Measurements from ENCODE around the gene ZNF839.
"Not testable (repeated sequence)": the region's sequence is repeated elsewhere in the genome, so short reads cannot be mapped to it uniquely, and the experiment has no call there.

ZNF839 gene

GRCh38 chr14:102342238-102342637, 22.7 kb downstream of the ZNF839 start:
- DNase-seq = no peak

- no peak for DNase-seq
Observed at GRCh38 chr14:102344084-102344483, 24.5 kb downstream of the ZNF839 start.

DNA sequence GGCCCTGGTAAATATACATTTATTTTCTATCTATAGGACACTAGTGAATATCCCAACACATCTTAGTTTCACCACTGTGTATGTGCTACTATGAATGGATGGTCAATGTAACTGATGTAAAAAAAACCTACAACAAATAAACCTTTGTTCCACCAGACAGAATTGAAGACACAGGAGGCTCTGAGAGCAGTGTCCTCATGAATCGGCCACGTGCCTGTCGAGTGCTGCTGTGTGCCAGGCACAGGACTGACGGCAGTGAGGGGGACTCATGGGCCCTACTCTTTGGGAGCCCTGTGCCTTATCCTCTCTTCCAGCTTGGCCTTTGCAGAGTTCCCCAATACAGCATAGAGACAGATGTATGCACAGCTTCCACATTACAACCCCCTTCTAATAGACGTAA, 24.9 kb downstream of the ZNF839 start:
- no peak for DNase-seq

DNA sequence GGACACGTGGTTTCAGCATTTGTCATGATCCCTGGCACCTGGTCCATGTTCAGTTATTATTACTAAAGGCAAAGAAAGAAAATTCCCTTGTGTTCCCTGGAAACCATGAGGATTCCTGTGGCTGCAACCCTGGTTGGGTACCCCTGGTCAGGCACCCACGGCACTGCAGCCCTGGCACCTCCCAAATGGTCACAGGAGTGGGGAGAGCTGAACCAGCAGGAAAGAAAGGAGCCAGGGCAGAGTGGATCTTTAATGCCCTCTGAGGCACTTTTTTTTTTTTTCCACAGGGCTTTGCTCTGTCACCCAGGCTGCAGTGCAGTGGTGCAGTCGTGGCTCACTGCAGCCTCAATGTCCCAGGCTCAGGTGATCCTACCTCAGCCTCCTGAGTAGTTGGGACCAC, 25.7 kb downstream of the ZNF839 start:
- DNase-seq = no peak

GRCh38 chr14:102346645-102347044, 27.1 kb downstream of the ZNF839 start:
- no peak for DNase-seq

DNA sequence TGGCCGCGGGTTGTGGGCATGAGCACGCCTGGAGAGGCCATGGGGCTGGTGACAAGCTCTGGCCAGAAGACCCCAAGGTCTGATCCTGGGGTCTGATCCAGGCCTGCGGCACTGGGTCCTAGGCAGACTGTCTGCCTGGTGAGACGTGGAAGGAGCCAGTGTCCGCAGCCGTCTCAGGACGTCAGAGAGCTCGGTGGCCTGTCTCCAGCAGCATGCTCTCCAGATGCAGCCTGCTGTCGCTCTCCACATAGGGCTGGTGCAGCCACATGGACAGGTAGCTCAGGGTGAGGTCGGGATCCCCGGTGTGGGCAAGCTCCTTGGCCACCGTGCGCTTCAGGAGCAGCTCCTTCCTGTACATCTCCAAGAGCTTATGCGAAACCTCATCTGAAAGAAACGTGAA, 28.8 kb downstream of the ZNF839 start:
- no peak for DNase-seq

GRCh38 chr14:102351023-102351422, 31.5 kb downstream of the ZNF839 start:
- no peak for DNase-seq

GRCh38 chr14:102351593-102351992, 32.0 kb downstream of the ZNF839 start:
- not testable (repeated sequence) for DNase-seq

DNA sequence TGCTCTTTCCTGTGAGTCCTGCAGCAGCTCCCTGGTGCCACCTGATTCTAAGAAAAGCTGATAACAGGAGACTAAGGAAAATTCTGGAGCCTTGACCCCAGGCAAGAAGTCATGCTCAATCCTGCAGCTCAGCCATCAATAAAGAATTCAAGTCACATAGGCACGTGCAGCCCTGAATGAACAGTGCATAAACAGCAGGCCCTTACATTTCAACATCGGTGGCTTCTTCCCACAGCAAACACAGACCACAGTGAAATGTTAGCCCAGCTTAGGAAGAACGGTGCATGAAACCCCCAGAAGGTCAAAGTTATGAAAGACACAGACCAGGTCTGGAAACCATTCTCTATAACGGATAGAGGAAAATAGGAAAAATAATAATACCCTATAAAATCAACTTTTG, 32.7 kb downstream of the ZNF839 start:
- no peak for DNase-seq

GRCh38 chr14:102353126-102353619, 33.6 kb downstream of the ZNF839 start:
- DNase-seq = no peak

DNA sequence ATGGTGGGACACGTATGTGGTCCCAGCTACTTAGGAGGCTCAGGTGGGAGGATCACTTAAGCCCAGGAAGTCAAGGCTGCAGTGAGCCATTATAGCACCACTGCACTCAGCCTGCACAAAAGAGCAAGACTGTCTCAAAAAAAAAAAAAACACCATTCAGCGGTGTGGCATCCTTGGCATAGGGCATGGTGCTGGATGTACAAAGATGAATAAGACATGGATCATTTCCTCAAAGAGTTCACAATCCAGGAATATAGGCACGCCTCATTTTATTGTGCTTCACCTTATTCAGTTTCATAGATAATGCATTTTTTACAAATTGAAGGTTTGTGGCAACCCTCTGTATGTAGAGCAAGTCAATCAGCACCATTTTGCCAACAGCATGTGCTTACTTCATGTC, 36.7 kb downstream of the ZNF839 start:
- no peak for DNase-seq

- DNase-seq = no peak
Observed at GRCh38 chr14:102359341-102359740, 39.8 kb downstream of the ZNF839 start.

- DNase-seq = no peak
Observed at GRCh38 chr14:102360388-102360787, 40.8 kb downstream of the ZNF839 start.

DNA sequence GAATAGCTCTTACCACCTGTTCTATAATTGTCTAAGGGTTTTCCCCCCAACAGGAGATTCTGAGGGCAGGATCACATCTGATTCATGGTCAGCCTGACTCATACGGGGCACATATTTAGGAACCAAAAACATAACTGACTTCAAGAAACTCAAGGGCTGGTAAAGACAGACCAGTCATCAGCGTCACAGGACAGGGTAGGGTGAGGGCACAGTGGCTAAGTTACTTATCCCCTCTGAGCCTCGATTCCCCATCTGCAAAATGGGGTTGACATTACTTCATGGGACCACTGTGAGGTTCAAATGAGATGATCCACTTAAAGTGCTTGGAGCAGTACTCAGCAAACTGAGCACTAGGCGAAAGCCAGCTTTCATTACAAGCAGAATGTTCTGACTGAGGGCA, 42.5 kb downstream of the ZNF839 start:
- no peak for DNase-seq

GRCh38 chr14:102362545-102363181, 43.1 kb downstream of the ZNF839 start, which contains the start of the genes CINP and TECPR2:
Gene CINP (minus strand): TSS chr14:102362890. CDS start chr14:102362851, 39 bp downstream.
Gene TECPR2 (plus strand): TSS chr14:102362941. CDS start chr14:102376722, 13,781 bp downstream.
- peak; percentile 78 for DNase-seq

GRCh38 chr14:102363182-102363943, 43.8 kb downstream of the ZNF839 start:
- no peak for DNase-seq

DNA sequence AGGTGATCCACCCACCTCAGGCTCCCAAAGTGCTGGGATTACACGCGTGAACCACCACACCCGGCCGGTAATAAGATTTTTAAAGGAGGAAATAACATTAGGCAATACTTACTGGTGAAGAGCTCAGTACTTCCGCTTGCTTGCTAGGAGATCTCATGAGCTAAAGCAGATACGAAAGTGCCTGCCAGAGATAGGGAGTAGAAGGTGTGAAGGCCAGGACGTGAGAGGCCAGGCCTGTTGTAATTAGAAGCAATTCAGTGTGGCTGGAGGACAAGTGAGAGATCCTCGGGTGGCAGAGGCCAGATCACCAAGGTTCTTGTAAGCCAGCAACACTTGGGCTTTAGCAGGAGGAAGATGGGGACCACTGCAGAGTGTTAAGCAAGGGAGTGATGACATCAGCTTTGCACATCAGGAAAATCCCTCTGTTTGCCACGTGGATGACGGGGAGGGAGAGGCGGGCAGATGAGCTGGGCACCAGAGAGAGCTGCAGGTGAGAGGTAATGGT, 50.8 kb downstream of the ZNF839 start:
- no peak for DNase-seq

DNA sequence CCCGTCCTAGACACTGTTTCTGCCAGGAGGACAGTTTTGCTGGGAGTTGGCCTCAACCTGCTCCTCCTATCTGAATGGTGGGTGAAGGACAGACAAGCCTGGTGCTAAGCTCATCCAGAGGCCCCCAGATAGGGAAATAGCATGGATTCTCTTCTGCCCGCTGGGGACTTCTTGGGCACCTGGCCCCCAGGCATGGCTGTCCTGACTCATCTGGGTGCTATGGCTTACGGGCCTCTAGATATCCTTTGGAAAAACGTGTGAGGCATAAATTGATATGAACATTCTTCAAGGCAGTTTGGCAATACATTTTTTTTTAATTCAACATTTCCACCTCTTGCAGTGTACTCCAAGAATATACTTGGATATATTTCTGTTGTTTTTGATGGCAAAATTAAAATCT, 51.8 kb downstream of the ZNF839 start:
- DNase-seq = no peak

DNA sequence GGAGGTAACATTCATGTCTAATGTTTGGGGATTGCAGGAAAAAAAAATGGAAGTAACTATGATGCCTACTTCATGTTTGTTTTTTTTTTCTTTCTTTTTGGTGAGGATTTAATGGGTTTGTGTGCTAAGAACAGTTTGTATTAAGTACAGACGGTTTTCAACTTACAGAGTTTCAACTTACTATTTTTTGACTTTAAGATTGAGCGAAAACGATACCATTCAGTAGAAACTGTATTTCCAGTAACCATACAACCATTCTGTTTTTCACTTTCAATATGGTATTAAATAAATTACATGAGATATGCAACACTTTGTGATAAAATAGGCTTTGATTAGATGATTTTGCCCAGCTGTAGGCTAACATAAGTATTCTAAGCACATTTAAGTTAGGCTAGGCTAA, 53.6 kb downstream of the ZNF839 start:
- no peak for DNase-seq

DNA sequence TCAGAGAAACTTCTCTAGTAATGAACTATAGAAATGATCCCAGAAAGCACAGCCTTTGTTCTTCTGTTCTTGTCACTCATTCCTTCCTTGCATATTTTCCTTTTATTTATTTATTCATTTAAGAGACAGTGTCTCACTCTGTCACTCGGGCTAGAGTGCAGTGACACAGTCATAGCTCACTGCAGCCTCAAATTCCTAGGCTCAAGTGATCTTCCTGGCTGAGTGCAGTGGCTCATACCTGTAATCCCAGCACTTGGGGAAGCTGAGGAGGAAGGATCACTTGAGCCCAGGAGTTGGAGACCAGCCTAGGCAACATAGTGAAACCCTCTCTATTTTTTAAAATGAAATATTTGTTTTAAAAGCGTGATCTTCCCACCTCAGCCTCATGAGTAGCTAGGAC, 54.7 kb downstream of the ZNF839 start:
- DNase-seq = no peak

DNA sequence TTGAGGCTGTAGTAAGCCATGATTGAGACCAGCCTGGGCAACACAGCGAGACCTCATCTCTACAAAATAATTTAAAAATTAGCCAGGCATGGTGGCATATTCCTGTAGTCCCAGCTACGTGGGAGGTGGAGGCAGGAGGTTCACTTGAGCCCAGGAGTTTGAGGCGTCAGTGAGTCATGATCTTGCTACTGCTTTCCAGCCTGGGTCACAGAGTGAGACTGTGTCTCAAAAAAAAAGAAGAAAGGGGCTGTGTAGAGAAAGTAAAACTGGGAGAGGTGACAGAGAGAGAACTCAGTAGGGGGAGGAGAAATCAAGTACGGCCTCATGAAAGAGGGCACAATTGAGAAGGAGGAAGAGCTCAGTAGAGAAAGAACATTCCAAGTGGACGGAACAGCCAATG, 55.6 kb downstream of the ZNF839 start:
- no peak for DNase-seq

DNA sequence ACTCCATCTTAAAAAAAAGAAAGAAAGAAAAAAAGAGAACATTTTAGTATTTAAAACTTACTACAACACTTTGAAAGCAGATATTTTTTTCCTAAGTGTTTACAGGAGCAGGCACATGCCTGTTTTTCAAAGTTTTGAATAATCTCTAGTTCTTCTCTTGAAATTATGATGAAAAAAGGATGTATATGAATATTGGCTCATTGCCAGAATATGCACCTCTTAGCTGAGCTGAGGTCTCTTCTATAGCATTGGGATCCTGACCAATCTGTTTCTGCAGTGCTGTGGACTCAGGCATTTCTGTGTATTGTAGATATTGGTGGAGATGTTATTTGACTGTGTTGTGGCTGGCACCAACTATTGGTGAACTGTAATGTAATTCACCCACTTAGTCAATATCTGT, 58.1 kb downstream of the ZNF839 start:
- DNase-seq = no peak

DNA sequence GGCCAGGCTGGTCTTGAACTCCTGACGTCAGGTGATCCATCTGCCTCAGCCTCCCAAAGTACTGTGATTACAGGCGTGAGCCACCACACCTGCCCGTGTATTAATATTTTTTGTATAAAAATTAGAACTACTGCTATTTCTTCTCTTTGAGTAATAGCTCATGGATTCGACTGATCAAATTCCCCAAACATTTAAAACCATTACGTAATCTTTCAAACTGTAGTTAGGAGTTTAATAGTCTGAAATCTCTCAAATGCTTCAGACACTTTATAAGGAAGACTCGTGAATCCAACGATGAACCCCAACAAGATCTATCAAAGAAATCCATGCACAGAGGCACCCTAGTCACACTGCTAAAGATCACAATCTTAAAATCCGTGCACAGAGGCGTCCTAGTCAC, 59.3 kb downstream of the ZNF839 start:
- no peak for DNase-seq

GRCh38 chr14:102387086-102387485, 67.5 kb downstream of the ZNF839 start:
- no peak for DNase-seq

Measured in NCI-H187 treated with DMSO at 0.1 percent for 48 hours (cell line).